Kidney (tissue), 14 donors: ENCODE data around the gene OR2D3. TPM values are rescaled to one million over a fixed set of nuclear protein-coding genes. Genes with fewer than 3 reads are reported as not detected.
"Not testable (repeated sequence)": the region's sequence is repeated elsewhere in the genome, so short reads cannot be mapped to it uniquely, and the experiment has no call there.

Experiments used
- DNase-seq, 5 donors: peaks; one replicate each; pipeline ENCODE4 v3.0.0-alpha.2; 2013 to 2020
- FAIRE-seq: peaks from 2 replicates; lab custom pipeline; 2012; peaks lifted over from hg19 to GRCh38; lab: Jason Lieb, UNC
- H3K27ac ChIP-seq, 2 donors: one replicate each; pipeline ENCODE4 v1.7.0; 2013; ENCODE audit warnings: low read depth in 2 of 2, low read length in 2 of 2, inconsistent platforms in 1 of 2
- H3K27me3 ChIP-seq: one replicate; pipeline ENCODE4 v1.7.1; 2013; ENCODE audit warnings: low read length, inconsistent platforms; ENCODE audit not compliant: control insufficient read depth, insufficient read depth
- H3K36me3 ChIP-seq, 3 donors: one replicate each; pipeline versions ENCODE4 v1.7.0 to v1.7.1; 2013; ENCODE audit warnings: low read length in 3 of 3, control low read depth in 1 of 3, inconsistent platforms in 1 of 3; ENCODE audit not compliant: insufficient read depth in 3 of 3, control insufficient read depth in 2 of 3
- H3K4me1 ChIP-seq, 3 donors: one replicate each; pipeline versions ENCODE4 v1.7.0 to v1.7.1; 2013; ENCODE audit warnings: low read length in 3 of 3, inconsistent platforms in 1 of 3, low read depth in 1 of 3; ENCODE audit not compliant: control insufficient read depth in 2 of 3, insufficient read depth in 2 of 3
- H3K4me3 ChIP-seq, 3 donors: one replicate each; pipeline versions ENCODE4 v1.7.0 to v1.8.1; 2013; ENCODE audit warnings: low read length in 3 of 3, control low read depth in 1 of 3, inconsistent platforms in 1 of 3
- H3K9ac ChIP-seq, 3 donors: one replicate each; pipeline versions ENCODE4 v1.7.0 to v1.7.1; 2013; ENCODE audit warnings: low read length in 3 of 3, control low read depth in 1 of 3, inconsistent platforms in 1 of 3
- H3K9me3 ChIP-seq, 3 donors: one replicate each; pipeline versions ENCODE4 v1.7.0 to v1.7.1; 2013; ENCODE audit warnings: low read length in 3 of 3, control low read depth in 1 of 3, inconsistent platforms in 1 of 3; ENCODE audit not compliant: control insufficient read depth in 2 of 3, insufficient read depth in 1 of 3
- CTCF ChIP-seq: IDR thresholded peaks from 3 replicates; pipeline ENCODE4 v1.5.1; 2012; ENCODE audit warnings: mild to moderate bottlenecking, moderate library complexity, borderline replicate concordance; ENCODE audit not compliant: insufficient read depth; ENCODE audit errors: extremely low read depth
- intact Hi-C: fragments of 100-400 bp; cut with DNase I; formaldehyde crosslinking; loops from one replicate; pipeline ENCODE4 v1.11.1; 2022
- polyA plus RNA-seq: library from polyadenylated mRNA; stranded (reverse); fragments of 350-450 nt; fragmentation: Illumina TruSeq; extraction: RNeasy Lipid Tissue Mini Kit (QIAGEN cat#74804); gene quantifications from one replicate; pipeline ENCODE4 v1.2.3, GENCODE V29; 2014; ENCODE audit warnings: low read depth, low replicate concordance; ENCODE audit not compliant: insufficient read depth
- total RNA-seq: library from RNA; stranded (reverse); fragmentation: NEBNext Ultra II Directional; extraction: Animal tissue kit (Norgen Biotek cat#: 25700); gene quantifications from one replicate; pipeline ENCODE4 v1.2.1, GENCODE V29; 2021
- donor health status: control.
- donor health status: control.
- donor health status: control.
- donor health status: control.
- donor health status: control.
- donor health status: DM: yes; HTN: yes; CAD: no.
- donor health status: Normal renal cell carcinoma (clear cell type).

The OR2D3 gene
- total and polyA plus RNA-seq, 2 donors from 2014 or later, result not detected

- H3K4me3 ChIP-seq, result no peak overlapping the region
- H3K36me3 ChIP-seq, result no peaks in the 10 kb centered on the region
- H3K27ac ChIP-seq, result no peak overlapping the region
- intact Hi-C loops, result no loop called here
- no peak overlapping the region for H3K9ac ChIP-seq
- H3K27me3 ChIP-seq, result no peaks in the 10 kb centered on the region
- no peaks in the 10 kb centered on the region for H3K9me3 ChIP-seq
- no peak for TF ChIP-seq CTCF
- no peak for FAIRE-seq
- H3K4me1 ChIP-seq, result no peaks in the 10 kb centered on the region
- no peak for DNase-seq
Measured at GRCh38 chr11:6943131-6943530, 22.3 kb downstream of the OR2D3 start.

GRCh38 chr11:6954248-6954647, 33.4 kb downstream of the OR2D3 start:
- H3K9ac ChIP-seq, H3K27ac ChIP-seq, H3K4me3 ChIP-seq, H3K36me3 ChIP-seq, H3K27me3 ChIP-seq, H3K9me3 ChIP-seq, FAIRE-seq, DNase-seq, intact Hi-C loops, H3K4me1 ChIP-seq: not testable (repeated sequence)

GRCh38 chr11:6962141-6962540, 41.3 kb downstream of the OR2D3 start:
- no peaks in the 10 kb centered on the region for H3K4me1 ChIP-seq
- no peak for TF ChIP-seq CTCF
- DNase-seq, result no peak
- intact Hi-C loops, result no loop called here
- H3K36me3 ChIP-seq, result no peaks in the 10 kb centered on the region
- H3K4me3 ChIP-seq, result no peak overlapping the region
- no peak overlapping the region for H3K27ac ChIP-seq
- H3K27me3 ChIP-seq, result no peaks in the 10 kb centered on the region
- FAIRE-seq, result no peak
- no peaks in the 10 kb centered on the region for H3K9me3 ChIP-seq
- H3K9ac ChIP-seq, result no peak overlapping the region

DNA sequence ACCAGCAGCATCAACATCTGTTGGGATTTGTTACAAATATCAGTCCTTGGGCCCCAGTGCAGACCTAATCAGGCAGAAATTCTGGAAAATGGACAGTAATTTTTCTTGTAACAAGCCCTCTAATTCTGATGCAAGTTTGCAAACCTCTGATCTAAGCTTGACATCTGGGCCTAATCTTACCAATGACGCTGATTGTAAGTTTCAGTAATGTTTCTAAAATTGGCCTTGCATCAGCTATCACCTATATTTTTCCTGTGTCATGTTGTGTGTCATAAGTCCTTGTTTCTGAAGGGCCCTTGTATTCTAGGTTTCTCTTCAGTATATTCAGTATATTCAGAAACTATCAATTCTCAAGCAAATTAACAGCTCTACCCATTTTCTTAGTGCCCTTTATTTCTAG, 41.9 kb downstream of the OR2D3 start:
- intact Hi-C loops, result no loop called here
- Histone ChIP-seq H3K4me1 (no peaks in the 10 kb centered on the region), H3K4me3 (no peak overlapping the region), H3K27me3 (no peaks in the 10 kb centered on the region), H3K36me3 (no peaks in the 10 kb centered on the region), H3K9ac (no peak overlapping the region), H3K9me3 (no peaks in the 10 kb centered on the region), H3K27ac (no peak overlapping the region)
- DNase-seq (no peak), FAIRE-seq (no peak)
- no peak for TF ChIP-seq CTCF
